A549 (cell line): ENCODE measurements around the gene RUSC1. TPM values are rescaled to one million over a fixed set of nuclear protein-coding genes. Genes with fewer than 3 reads are reported as not detected.

Experiments used
- ATAC-seq, 2 experiments: fragments of 200-7000 bp in 1 of 2; fragments of >200 bp in 1 of 2; cut with Nextera tagmentation in 1 of 2; cut with Tn5 transposase in 1 of 2; 3 replicates each; pipeline versions ENCODE4 v1.8.0 to v1.9.1; 2018 to 2020; ENCODE audit warnings: mild to moderate bottlenecking in 1 of 2, moderate library complexity in 1 of 2
- CTCF ChIA-PET: fragments of 300-600 bp; sonication (Branson Sonifier 250); formaldehyde crosslinking; extraction: SDS; loops from one replicate; lab custom pipeline; 2021; ENCODE audit warnings: antibody characterized with exemption, inconsistent platforms; lab: Yijun Ruan, JAX
- POLR2A ChIA-PET: fragments of 350-600 bp; formaldehyde crosslinking; extraction: SDS; loops from one replicate; lab custom pipeline; 2021; ENCODE audit warnings: antibody characterized with exemption, inconsistent platforms; lab: Yijun Ruan, JAX
- DNase-seq, 2 experiments: peaks; one replicate each; pipeline versions ENCODE4 v3.0.0 to v3.0.0-alpha.2; 2011 to 2016; ENCODE audit warnings: low read depth in 1 of 2, low spot score in 1 of 2
- FAIRE-seq: peaks from 2 replicates; lab custom pipeline; 2011; peaks lifted over from hg19 to GRCh38; lab: Jason Lieb, UNC
- H3K27ac ChIP-seq, 2 experiments: fragments of >200 bp; sonication (Bioruptor Twin); formaldehyde crosslinking; 3 replicates each; pipeline ENCODE4 v1.5.1; 2016 to 2017
- H3K4me1 ChIP-seq: fragments of >200 bp; sonication (Bioruptor Twin); formaldehyde crosslinking; 3 replicates; pipeline ENCODE4 v1.6.1; 2016
- H3K4me2 ChIP-seq: fragments of >200 bp; sonication (Bioruptor Twin); formaldehyde crosslinking; 3 replicates; pipeline ENCODE4 v1.6.1; 2016
- H3K4me3 ChIP-seq: fragments of >200 bp; sonication (Bioruptor Twin); formaldehyde crosslinking; 3 replicates; pipeline ENCODE4 v1.5.1; 2016
- H3K9me3 ChIP-seq: fragments of >200 bp; sonication (Bioruptor Twin); formaldehyde crosslinking; 3 replicates; pipeline ENCODE4 v1.6.1; 2016
- CHD4 ChIP-seq: fragments of 200-600 bp; sonication (generic); IDR thresholded peaks from 2 replicates; pipeline ENCODE4 v1.6.1; 2016; ENCODE audit warnings: antibody characterized with exemption, mild to moderate bottlenecking, borderline replicate concordance
- EHMT2 ChIP-seq: fragments of 200-600 bp; sonication (generic); IDR thresholded peaks from 2 replicates; pipeline ENCODE4 v1.6.1; 2016; ENCODE audit warnings: antibody characterized with exemption, low read depth, mild to moderate bottlenecking, moderate library complexity
- ESRRA ChIP-seq: fragments of 150-350 bp; IDR thresholded peaks from 2 replicates; pipeline ENCODE4 v1.6.1; 2014; ENCODE audit warnings: mild to moderate bottlenecking, low read length, borderline replicate concordance
- HDAC2 ChIP-seq: fragments of 200-600 bp; sonication (generic); IDR thresholded peaks from 2 replicates; pipeline ENCODE4 v1.6.1; 2016
- HEYL ChIP-seq: fragments of 250-450 bp; sonication (Bioruptor Pico); IDR thresholded peaks from 2 replicates; pipeline ENCODE4 v1.8.0; 2021; ENCODE audit warnings: mild to moderate bottlenecking, moderate library complexity
- JUNB ChIP-seq: fragments of >200 bp; sonication (Bioruptor Twin); formaldehyde crosslinking; IDR thresholded peaks from 2 replicates; pipeline ENCODE4 v1.6.1; 2016
- PHF8 ChIP-seq: fragments of 200-600 bp; sonication (generic); IDR thresholded peaks from 2 replicates; pipeline ENCODE4 v1.6.1; 2016; ENCODE audit warnings: low read depth, mild to moderate bottlenecking, antibody characterized with exemption, moderate library complexity, borderline replicate concordance
- POLR2A ChIP-seq: IDR thresholded peaks from 2 replicates; pipeline ENCODE4 v1.6.1; 2012; ENCODE audit warnings: mild to moderate bottlenecking, low read length
- RAD21 ChIP-seq, 2 experiments: fragments of >200 bp in 1 of 2; sonication (Bioruptor Twin) in 1 of 2; formaldehyde crosslinking in 1 of 2; IDR thresholded peaks in 1 of 2; conservative IDR thresholded peaks in 1 of 2; 2 replicates in 1 of 2; 3 replicates in 1 of 2; pipeline ENCODE4 v1.6.1; 2012 to 2018; ENCODE audit warnings: inconsistent platforms in 1 of 2
- RCOR1 ChIP-seq: fragments of 150-350 bp; IDR thresholded peaks from 2 replicates; pipeline ENCODE4 v1.6.1; 2014; ENCODE audit warnings: antibody characterized with exemption, low read length, low read depth
- RNF2 ChIP-seq: fragments of 200-600 bp; sonication (generic); IDR thresholded peaks from 2 replicates; pipeline ENCODE4 v1.6.1; 2016; ENCODE audit warnings: low read depth, mild to moderate bottlenecking, antibody characterized with exemption, moderate library complexity, borderline replicate concordance
- SMC3 ChIP-seq: fragments of >200 bp; sonication (Bioruptor Twin); formaldehyde crosslinking; IDR thresholded peaks from 3 replicates; pipeline ENCODE4 v1.6.1; 2018; ENCODE audit warnings: inconsistent platforms
- ZC3H11A ChIP-seq: fragments of 450-650 bp; IDR thresholded peaks from 2 replicates; pipeline ENCODE4 v1.6.1; 2014; ENCODE audit warnings: antibody characterized with exemption, mild to moderate bottlenecking
- ZFP36 ChIP-seq: fragments of 450-650 bp; IDR thresholded peaks from 2 replicates; pipeline ENCODE4 v1.6.1; 2014; ENCODE audit warnings: borderline replicate concordance; ENCODE audit not compliant: partially characterized antibody
- WGBS: methylation state at CpG from one replicate; pipeline ENCODE4 v1.1.6; 2017; ENCODE audit errors: missing lambda C conversion rate; 5-methylcytosine and 5-hydroxymethylcytosine counted together
- polyA plus RNA-seq, 4 experiments: library from polyadenylated mRNA; depleted of rRNA in 3 of 4; stranded (reverse); fragments of >200 nt; fragmentation: RNase III in 1 of 4; extraction: RNeasy Plus Mini Kit Qiagen cat#74134 plus additional on column Dnase treatment in 1 of 4; gene quantifications; 2 replicates in 3 of 4; 3 replicates in 1 of 4; pipeline ENCODE4 v1.2.3, GENCODE V29; 2011 to 2017
- TF ChIP-seq, protein P1 (sequence below): IDR thresholded peaks from 2 replicates; pipeline ENCODE4 v1.6.1; 2012
- TF ChIP-seq, protein P2 (sequence below): fragments of >200 bp; sonication (Bioruptor Twin); formaldehyde crosslinking; IDR thresholded peaks from 3 replicates; pipeline ENCODE4 v1.6.1; 2016
- TF ChIP-seq, protein P3 (sequence below): IDR thresholded peaks from 2 replicates; pipeline ENCODE4 v1.6.1; 2012; ENCODE audit warnings: low read depth, borderline replicate concordance
- TF ChIP-seq, protein P4 (sequence below): fragments of >200 bp; sonication (Bioruptor Twin); formaldehyde crosslinking; IDR thresholded peaks from 3 replicates; pipeline ENCODE4 v1.5.1; 2016
- TF ChIP-seq, protein P5 (sequence below): fragments of 450-650 bp; IDR thresholded peaks from 2 replicates; pipeline ENCODE4 v1.6.1; 2014; ENCODE audit warnings: antibody characterized with exemption

RUSC1 gene
- polyA plus RNA-seq, 2 of the 4 experiments (the other 2 are of a cell fraction): 27.8 to 32.2 TPM

DNA sequence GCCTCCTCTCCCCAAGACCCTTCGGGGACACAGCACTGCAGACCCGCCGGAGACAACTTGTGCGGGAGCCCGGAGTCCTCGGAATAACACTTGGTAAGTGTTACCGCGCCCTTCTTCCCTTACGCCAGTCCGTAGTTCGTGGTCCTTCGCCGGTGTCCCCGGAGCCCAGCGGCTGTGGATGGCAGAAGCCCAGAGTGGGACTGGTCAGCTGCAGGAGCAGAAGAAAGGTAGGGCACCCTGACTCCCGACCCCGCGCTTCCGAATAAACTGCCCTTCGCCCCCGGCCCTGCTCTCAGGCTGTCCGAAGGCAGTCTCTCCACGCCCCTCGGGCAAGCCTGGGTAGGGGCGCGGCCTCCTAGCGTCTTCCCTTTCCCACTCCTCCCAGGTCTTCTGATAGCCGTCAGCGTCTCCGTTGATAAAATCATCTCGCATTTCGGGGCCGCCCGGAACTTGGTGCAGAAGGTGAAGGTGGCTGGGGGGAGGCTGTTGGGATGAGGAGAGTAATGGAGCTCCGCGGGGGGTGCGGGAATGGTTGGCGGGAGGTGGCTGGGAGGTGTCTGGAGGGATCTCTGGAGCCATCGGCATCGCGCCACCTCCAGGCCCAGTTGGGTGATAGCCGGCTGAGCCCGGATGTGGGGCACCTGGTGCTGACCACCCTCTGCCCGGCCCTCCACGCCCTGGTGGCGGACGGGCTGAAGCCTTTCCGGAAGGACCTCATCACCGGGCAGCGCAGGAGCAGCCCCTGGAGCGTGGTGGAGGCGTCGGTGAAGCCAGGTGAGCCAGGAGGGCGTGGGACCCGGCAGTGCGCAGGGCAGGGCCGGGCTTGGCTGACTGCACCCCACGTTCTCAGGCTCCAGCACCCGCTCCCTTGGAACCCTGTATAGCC lies 4.3 kb downstream of the RUSC1 start:
- POLR2A ChIA-PET: interaction anchor here (0.7 to 2.1 kb wide), 2 partner anchors 17 to 74 kb away, joined by 4 to 10 read pairs; no protein-coding TSS in a partner anchor
- 11% methylated on average over 35 of the region's 59 CpGs for WGBS
- FAIRE-seq: no peak

DNA sequence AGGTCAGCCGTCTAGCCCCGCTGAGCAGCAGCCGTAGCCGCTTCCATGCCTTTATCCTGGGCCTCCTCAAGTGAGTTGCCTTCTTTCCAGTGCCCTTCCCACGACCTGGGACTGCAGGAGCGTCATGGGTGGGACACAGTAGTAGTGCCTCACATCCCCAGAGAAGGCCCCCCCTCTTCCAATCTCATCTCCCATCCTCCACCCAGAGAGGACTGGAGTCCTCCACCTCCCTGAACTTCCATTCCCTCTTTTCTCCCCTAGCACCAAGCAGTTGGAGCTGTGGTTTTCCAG lies 4.9 kb downstream of the RUSC1 start:
- WGBS: 83% methylated on average over 6 of the region's 6 CpGs
- DNase-seq: no peak
- H3K4me1 ChIP-seq: peaks cover 20% of the 10 kb centered on the region

More for the DNA sequence above, 4.3 kb downstream of the RUSC1 start:
- Histone ChIP-seq H3K9me3 (no peaks in the 10 kb centered on the region), H3K4me1 (peaks cover 20% of the 10 kb centered on the region), H3K4me2 (peak overlapping the region; percentile 80), H3K27ac (peak overlapping the region; percentile 94 to 98), H3K4me3 (peak overlapping the region; percentile 71)
- DNase-seq (peak; percentile 72 to 88), ATAC-seq (peak; percentile 55 to 60)
- TF ChIP-seq PHF8: peak; percentile 75; the same call in 1 of the 2 replicates
- no peak for TF ChIP-seq ESRRA
- no peak; the same call in 1 of the 2 replicates for TF ChIP-seq RNF2
- TF ChIP-seq, protein P1, sequence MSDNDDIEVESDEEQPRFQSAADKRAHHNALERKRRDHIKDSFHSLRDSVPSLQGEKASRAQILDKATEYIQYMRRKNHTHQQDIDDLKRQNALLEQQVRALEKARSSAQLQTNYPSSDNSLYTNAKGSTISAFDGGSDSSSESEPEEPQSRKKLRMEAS: peak; percentile 46; the same call in 1 of the 2 replicates
- TF ChIP-seq, protein P2, sequence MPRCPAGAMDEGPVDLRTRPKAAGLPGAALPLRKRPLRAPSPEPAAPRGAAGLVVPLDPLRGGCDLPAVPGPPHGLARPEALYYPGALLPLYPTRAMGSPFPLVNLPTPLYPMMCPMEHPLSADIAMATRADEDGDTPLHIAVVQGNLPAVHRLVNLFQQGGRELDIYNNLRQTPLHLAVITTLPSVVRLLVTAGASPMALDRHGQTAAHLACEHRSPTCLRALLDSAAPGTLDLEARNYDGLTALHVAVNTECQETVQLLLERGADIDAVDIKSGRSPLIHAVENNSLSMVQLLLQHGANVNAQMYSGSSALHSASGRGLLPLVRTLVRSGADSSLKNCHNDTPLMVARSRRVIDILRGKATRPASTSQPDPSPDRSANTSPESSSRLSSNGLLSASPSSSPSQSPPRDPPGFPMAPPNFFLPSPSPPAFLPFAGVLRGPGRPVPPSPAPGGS: no peak
- TF ChIP-seq, protein P3, sequence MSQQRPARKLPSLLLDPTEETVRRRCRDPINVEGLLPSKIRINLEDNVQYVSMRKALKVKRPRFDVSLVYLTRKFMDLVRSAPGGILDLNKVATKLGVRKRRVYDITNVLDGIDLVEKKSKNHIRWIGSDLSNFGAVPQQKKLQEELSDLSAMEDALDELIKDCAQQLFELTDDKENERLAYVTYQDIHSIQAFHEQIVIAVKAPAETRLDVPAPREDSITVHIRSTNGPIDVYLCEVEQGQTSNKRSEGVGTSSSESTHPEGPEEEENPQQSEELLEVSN: no peak; the same call in 1 of the 2 replicates
- peak; percentile 41; the same call in 2 of the 3 replicates for TF ChIP-seq SMC3
- TF ChIP-seq, protein P4, sequence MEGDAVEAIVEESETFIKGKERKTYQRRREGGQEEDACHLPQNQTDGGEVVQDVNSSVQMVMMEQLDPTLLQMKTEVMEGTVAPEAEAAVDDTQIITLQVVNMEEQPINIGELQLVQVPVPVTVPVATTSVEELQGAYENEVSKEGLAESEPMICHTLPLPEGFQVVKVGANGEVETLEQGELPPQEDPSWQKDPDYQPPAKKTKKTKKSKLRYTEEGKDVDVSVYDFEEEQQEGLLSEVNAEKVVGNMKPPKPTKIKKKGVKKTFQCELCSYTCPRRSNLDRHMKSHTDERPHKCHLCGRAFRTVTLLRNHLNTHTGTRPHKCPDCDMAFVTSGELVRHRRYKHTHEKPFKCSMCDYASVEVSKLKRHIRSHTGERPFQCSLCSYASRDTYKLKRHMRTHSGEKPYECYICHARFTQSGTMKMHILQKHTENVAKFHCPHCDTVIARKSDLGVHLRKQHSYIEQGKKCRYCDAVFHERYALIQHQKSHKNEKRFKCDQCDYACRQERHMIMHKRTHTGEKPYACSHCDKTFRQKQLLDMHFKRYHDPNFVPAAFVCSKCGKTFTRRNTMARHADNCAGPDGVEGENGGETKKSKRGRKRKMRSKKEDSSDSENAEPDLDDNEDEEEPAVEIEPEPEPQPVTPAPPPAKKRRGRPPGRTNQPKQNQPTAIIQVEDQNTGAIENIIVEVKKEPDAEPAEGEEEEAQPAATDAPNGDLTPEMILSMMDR: peak; percentile 51
- peak in 1 of 2 experiments; percentile 14; a peak in 3 of 5 replicates for TF ChIP-seq RAD21 (conservative IDR thresholded peaks at IDR 0.05 in 1 of 2, IDR thresholded peaks at IDR 0.05 in 1 of 2)
- TF ChIP-seq CHD4: no peak
- CTCF ChIA-PET: interaction anchor here (0.6 to 7.7 kb wide), 19 partner anchors 15 to 324 kb away, joined by 3 to 149 read pairs (median 11); partner anchors contain the start of genes CLK2, FDPS, KRTCAP2 and MTX1

More for the DNA sequence above, 4.9 kb downstream of the RUSC1 start:
- TF ChIP-seq, protein P1: no peak
- TF ChIP-seq ZC3H11A (no peak), HDAC2 (no peak), ZFP36 (no peak), HEYL (CRISPR knock-in tag) (no peak), POLR2A (no peak), EHMT2 (no peak), RCOR1 (no peak), JUNB (no peak)
- TF ChIP-seq, protein P2: no peak
- TF ChIP-seq, protein P5, sequence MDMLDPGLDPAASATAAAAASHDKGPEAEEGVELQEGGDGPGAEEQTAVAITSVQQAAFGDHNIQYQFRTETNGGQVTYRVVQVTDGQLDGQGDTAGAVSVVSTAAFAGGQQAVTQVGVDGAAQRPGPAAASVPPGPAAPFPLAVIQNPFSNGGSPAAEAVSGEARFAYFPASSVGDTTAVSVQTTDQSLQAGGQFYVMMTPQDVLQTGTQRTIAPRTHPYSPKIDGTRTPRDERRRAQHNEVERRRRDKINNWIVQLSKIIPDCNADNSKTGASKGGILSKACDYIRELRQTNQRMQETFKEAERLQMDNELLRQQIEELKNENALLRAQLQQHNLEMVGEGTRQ: no peak
- ATAC-seq: no peak
- Histone ChIP-seq H3K9me3 (no peaks in the 10 kb centered on the region), H3K27ac (peak overlapping the region; percentile 94 to 98), H3K4me3 (peak overlapping the region; percentile 71), H3K4me2 (peak overlapping the region; percentile 80)
- FAIRE-seq: no peak
- ChIA-PET POLR2A (no interaction called here), CTCF (interaction anchor here (1.3 to 7.7 kb wide), 9 partner anchors 14 to 266 kb away, joined by 3 to 149 read pairs (median 26); partner anchors contain the start of gene FDPS)
